Skeletal muscle tissue (tissue), 4 donors: ENCODE data around the gene CNEP1R1. TPM values are rescaled to one million over a fixed set of nuclear protein-coding genes. Genes with fewer than 3 reads are reported as not detected.
"Not testable (repeated sequence)": the region's sequence is repeated elsewhere in the genome, so short reads cannot be mapped to it uniquely, and the experiment has no call there.

Experiments used
- H3K27ac ChIP-seq: one replicate; pipeline ENCODE4 v1.7.0; 2013; ENCODE audit warnings: mild to moderate bottlenecking, low read depth, low read length, inconsistent platforms
- H3K27me3 ChIP-seq, 3 donors: one replicate each; pipeline ENCODE4 v1.7.0; 2013; ENCODE audit warnings: low read length in 3 of 3; ENCODE audit not compliant: control insufficient read depth in 3 of 3, insufficient read depth in 3 of 3
- H3K36me3 ChIP-seq, 3 donors: one replicate each; pipeline ENCODE4 v1.7.0; 2013; ENCODE audit warnings: low read length in 3 of 3; ENCODE audit not compliant: control insufficient read depth in 3 of 3, insufficient read depth in 3 of 3
- H3K4me1 ChIP-seq, 3 donors: one replicate each; pipeline ENCODE4 v1.7.0; 2013; ENCODE audit warnings: low read length in 3 of 3, mild to moderate bottlenecking in 3 of 3; ENCODE audit not compliant: control insufficient read depth in 3 of 3, insufficient read depth in 3 of 3
- H3K4me3 ChIP-seq, 3 donors: one replicate each; pipeline ENCODE4 v1.7.0; 2013; ENCODE audit warnings: low read length in 3 of 3
- H3K9ac ChIP-seq, 3 donors: one replicate each; pipeline ENCODE4 v1.7.0; 2013; ENCODE audit warnings: low read length in 3 of 3, mild to moderate bottlenecking in 3 of 3, moderate library complexity in 2 of 3, low read depth in 1 of 3
- H3K9me3 ChIP-seq, 3 donors: one replicate each; pipeline ENCODE4 v1.7.0; 2013; ENCODE audit warnings: low read length in 3 of 3; ENCODE audit not compliant: control insufficient read depth in 3 of 3
- total RNA-seq: library from RNA; depleted of rRNA; stranded (reverse); fragments of >200 nt; gene quantifications from one replicate; pipeline ENCODE4 v1.2.3, GENCODE V29; 2014
- donor health status: Osteomylitis.

Gene CNEP1R1
- total RNA-seq, 1 donor from 2014 or later: 34.4 TPM

DNA sequence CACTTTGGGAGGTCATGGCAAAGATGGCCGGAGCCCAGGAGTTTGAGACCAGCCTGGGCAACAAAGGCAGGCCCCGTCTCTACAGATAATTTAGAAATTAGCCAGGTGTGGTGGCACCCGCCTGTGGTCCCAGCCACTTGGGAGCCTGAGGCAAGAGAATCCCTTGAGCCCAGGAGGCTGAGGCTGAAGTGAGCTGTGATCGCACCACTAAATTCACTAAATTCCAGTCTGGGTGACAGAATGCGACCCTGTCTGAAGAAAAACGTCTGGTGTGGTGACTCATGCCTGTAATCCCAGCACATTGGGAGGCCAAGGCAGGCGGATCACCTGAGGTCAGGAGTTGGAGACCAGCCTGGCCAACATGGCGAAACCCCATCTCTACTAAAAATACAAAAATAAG lies 10.8 kb upstream of the CNEP1R1 start:
- not testable (repeated sequence) for H3K36me3 ChIP-seq, H3K9ac ChIP-seq, H3K27me3 ChIP-seq, H3K4me3 ChIP-seq, H3K4me1 ChIP-seq, H3K27ac ChIP-seq, H3K9me3 ChIP-seq

DNA sequence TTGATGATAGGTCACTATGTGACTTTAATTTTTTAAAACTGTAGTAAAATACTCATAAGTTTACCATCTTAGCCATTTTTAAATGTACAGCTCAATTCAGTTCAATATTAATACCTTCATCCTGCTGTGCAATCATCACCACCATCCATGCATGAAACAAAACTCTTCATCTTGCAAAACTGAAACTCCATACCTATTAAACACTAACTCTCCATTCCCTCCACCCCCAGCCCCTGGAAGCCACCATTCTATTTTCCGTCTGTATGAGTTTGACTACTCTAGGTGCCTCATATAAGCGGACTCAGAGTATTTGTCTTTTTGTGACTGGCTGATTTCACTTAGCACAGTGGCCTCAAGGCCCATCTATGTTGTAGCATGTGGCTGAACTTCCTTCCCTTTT lies 9.4 kb upstream of the CNEP1R1 start:
- Histone ChIP-seq H3K36me3 (no peaks in the 10 kb centered on the region), H3K27me3 (no peaks in the 10 kb centered on the region), H3K9ac (no peak overlapping the region), H3K4me3 (no peak overlapping the region), H3K27ac (no peak overlapping the region), H3K4me1 (no peaks in the 10 kb centered on the region), H3K9me3 (no peaks in the 10 kb centered on the region)

DNA sequence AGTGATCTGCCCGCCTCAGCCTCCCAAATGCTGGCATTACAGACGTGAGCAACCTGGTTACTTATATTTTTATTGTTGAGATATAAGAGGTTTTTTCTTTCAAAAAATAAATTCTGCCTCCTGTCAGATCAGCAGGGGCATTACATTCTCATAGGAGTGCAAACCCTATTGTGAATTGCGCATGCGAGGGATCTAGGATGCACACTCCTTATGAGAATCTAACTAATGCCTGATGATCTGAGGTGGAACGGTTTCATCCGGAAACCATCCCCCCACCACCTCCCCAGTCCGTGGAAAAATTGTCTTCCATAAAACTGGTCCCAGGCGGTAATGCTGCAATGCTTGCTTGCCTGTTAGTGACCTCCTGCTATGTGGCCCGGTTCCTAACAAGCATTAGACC lies 7.5 kb upstream of the CNEP1R1 start:
- H3K27me3 ChIP-seq: no peaks in the 10 kb centered on the region
- H3K27ac ChIP-seq: no peak overlapping the region
- no peak overlapping the region for H3K9ac ChIP-seq
- H3K9me3 ChIP-seq: no peaks in the 10 kb centered on the region
- no peaks in the 10 kb centered on the region for H3K36me3 ChIP-seq
- H3K4me1 ChIP-seq: no peaks in the 10 kb centered on the region
- no peak overlapping the region for H3K4me3 ChIP-seq

DNA sequence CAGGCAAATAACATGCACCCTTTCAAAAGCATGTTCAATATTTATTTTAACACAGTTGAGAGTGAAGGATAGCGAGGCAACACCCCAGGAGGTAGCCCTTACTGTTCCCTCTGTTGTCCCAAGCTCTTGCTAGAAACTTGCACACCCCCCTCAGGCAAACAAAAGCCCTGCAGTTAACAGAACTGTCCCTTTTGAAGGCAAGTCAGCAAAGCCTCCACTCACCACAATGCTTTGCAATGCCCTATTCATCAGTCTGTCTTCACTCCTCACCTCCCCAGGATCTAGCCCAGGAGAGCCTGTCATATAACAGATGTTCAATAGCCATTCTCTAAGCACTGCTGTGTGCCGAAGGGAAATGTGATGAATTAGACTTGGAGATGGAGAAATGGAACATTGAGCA lies 3.5 kb upstream of the CNEP1R1 start:
- H3K9ac ChIP-seq: no peak overlapping the region
- no peaks in the 10 kb centered on the region for H3K36me3 ChIP-seq
- peaks cover 0 to 18% (median 13%) of the 10 kb centered on the region in 3 donors for H3K4me1 ChIP-seq
- no peak overlapping the region for H3K27ac ChIP-seq
- no peaks in the 10 kb centered on the region for H3K9me3 ChIP-seq
- no peaks in the 10 kb centered on the region for H3K27me3 ChIP-seq
- H3K4me3 ChIP-seq: no peak overlapping the region

DNA sequence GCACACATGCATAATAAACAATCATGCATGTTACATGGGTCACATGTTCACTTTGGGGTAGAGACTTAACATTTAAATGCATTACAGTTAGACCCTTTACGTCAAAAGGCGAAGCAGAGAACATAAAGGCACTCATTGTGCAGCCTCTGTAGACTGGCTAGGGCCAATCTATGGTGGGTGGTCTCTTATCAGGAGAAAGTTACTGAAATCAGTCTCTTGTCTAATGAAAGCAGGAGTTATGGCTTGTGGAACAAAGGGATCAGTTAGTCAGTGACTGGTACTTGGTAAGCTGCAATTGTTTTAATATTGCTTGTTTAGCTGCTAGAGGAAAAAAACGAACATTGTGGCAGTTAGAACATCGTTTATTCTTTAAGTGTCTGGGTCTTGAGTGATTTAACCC lies 1.4 kb upstream of the CNEP1R1 start:
- Histone ChIP-seq H3K9ac (no peak overlapping the region), H3K36me3 (no peaks in the 10 kb centered on the region), H3K27ac (no peak overlapping the region), H3K4me3 (no peak overlapping the region), H3K4me1 (peaks cover 0 to 19% (median 14%) of the 10 kb centered on the region in 3 donors), H3K9me3 (no peaks in the 10 kb centered on the region), H3K27me3 (no peaks in the 10 kb centered on the region)

DNA sequence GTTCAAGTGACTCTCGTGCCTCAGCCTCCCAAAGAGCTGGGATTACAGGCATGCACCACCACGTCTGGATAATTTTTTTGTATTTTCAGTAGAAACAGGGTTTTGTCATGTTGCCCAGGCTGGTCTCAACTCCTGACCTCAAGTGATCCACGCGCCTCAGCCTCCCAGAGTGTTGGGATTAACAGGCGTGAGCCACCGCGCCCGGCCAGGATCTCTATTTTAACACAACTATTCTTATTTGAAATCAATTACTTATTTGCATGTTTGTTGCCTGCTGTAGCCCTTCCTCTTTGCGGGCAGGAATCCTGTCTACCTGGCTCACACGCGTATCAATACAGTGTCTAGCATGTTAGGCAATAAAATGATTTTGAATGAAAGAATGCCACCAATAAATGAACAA lies 818 bp upstream of the CNEP1R1 start:
- Histone ChIP-seq H3K9ac (peak overlapping the region in 1 of 3 donors; percentile 47), H3K27me3 (no peaks in the 10 kb centered on the region), H3K4me1 (peaks cover 0 to 19% (median 14%) of the 10 kb centered on the region in 3 donors), H3K9me3 (no peaks in the 10 kb centered on the region), H3K27ac (no peak overlapping the region), H3K36me3 (peaks cover 0 to 1% (median 0%) of the 10 kb centered on the region in 3 donors), H3K4me3 (no peak overlapping the region)

DNA sequence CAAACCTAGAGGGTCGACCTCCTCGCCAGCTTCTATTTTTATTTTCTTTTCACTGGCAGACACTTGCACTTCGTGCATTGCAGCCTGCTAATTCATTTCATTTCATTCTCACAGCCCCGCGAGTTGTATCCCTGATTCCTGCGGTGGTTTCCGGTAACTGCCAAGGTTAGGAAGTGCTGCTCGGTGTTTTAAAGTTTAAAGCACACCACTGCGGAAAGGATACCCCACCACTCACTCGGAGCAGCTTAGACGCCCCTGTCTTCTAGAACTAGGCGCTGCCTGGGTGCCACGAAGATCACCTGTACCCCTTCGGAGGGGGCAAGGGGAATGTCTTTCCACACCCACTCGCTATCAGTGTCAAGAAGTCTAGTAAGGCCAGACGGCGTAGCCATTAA lies 509 bp downstream of the CNEP1R1 start:
- H3K4me3 ChIP-seq: peak overlapping the region; percentile 82 to 95 (median 92)
- H3K4me1 ChIP-seq: peaks cover 0 to 19% (median 14%) of the 10 kb centered on the region in 3 donors
- H3K9me3 ChIP-seq: no peaks in the 10 kb centered on the region
- H3K9ac ChIP-seq: peak overlapping the region; percentile 84 to 91 (median 87)
- peaks cover 2 to 13% (median 3%) of the 10 kb centered on the region in 3 donors for H3K36me3 ChIP-seq
- peak overlapping the region; percentile 71 for H3K27ac ChIP-seq
- H3K27me3 ChIP-seq: no peaks in the 10 kb centered on the region

DNA sequence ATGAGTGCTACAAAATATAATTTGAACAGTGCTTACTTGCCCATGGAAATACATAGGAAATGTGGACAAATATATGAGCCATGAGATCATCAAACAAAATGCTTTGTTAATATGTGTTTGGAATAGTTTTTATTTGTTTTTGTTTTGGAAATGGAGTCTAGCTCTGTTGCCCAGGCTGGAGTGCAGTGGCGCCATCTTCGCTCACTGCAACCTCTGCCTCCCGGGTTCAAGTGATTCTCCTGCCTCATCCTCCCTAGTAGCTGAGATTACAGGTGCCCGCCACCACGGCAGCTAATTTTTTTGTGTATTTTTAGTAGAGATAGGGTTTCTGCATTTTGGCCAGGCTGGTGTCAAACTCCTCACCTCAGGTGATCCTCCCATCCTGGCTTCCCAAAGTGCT lies 2.8 kb downstream of the CNEP1R1 start:
- Histone ChIP-seq H3K4me1 (peaks cover 0 to 19% (median 14%) of the 10 kb centered on the region in 3 donors), H3K27ac (no peak overlapping the region), H3K27me3 (no peaks in the 10 kb centered on the region), H3K36me3 (peaks cover 10 to 27% (median 11%) of the 10 kb centered on the region in 3 donors), H3K9ac (no peak overlapping the region), H3K4me3 (no peak overlapping the region), H3K9me3 (no peaks in the 10 kb centered on the region)

DNA sequence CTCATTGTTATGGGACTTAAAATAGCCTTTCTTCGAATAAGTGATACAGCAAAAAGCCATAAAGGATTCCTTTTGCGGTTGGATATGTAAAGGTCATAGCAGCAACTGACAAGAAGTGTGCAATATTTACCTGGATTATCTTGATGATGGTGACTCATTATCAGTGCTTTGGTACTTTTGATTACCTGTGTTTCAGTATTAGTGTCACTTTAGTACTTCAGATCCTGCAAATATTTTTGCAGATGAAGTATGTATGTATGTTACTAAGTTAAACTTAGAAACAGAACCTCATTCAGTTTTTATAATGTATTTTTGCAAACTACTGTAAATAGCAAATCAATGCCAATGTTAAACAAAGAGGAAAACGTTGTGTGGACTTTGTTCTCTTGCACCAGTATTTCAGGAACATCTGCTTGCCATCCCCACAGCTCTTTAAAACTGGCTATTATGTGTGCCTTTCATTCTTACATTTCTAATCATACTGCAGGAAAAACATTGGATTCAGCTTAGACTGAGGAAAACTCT lies 10.5 kb downstream of the CNEP1R1 start:
- Histone ChIP-seq H3K4me3 (no peak overlapping the region), H3K27ac (no peak overlapping the region), H3K4me1 (peaks cover 0 to 3% (median 0%) of the 10 kb centered on the region in 3 donors), H3K9me3 (no peaks in the 10 kb centered on the region), H3K36me3 (peaks cover 11 to 29% (median 29%) of the 10 kb centered on the region in 3 donors), H3K9ac (no peak overlapping the region), H3K27me3 (no peaks in the 10 kb centered on the region)

DNA sequence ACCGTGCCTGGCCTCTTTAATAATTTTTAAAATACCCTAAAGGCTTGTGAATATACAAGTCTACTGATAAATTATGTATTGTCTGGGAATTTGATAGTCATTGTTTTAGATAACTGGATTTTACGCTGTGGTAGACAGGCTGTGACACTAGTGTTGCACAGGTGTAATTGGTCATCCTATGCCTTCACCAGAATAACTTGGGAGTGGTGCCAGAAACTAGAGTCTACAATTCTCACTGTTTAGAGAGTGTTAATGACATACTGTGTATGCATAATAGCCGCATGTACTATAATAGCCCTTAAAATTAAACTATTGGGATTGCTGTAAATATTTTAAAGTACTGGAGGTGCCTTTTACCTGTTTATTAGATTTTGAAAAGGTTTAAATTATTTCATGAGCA lies 11.4 kb downstream of the CNEP1R1 start:
- peaks cover 0 to 3% (median 0%) of the 10 kb centered on the region in 3 donors for H3K4me1 ChIP-seq
- no peak overlapping the region for H3K27ac ChIP-seq
- no peak overlapping the region for H3K4me3 ChIP-seq
- H3K36me3 ChIP-seq: peaks cover 11 to 29% (median 27%) of the 10 kb centered on the region in 3 donors
- H3K27me3 ChIP-seq: peaks cover 0 to 3% (median 0%) of the 10 kb centered on the region in 3 donors
- H3K9me3 ChIP-seq: no peaks in the 10 kb centered on the region
- no peak overlapping the region for H3K9ac ChIP-seq
